GM12878 (cell line): Measurements from ENCODE around the gene ZNF397. TPM values are rescaled to one million over a fixed set of nuclear protein-coding genes. Genes with fewer than 3 reads are reported as not detected.

Experiments
- BCL11A ChIP-seq: IDR thresholded peaks from 2 replicates; pipeline ENCODE4 v1.6.1; 2011; ENCODE audit warnings: low read depth, low read length
- CBX3 ChIP-seq: fragments of 200-600 bp; sonication (generic); IDR thresholded peaks from 2 replicates; pipeline ENCODE4 v1.6.1; 2016; ENCODE audit warnings: low read depth, borderline replicate concordance
- CBX5 ChIP-seq: sonication (generic); IDR thresholded peaks from 2 replicates; pipeline ENCODE4 v1.6.1; 2016; ENCODE audit warnings: low read depth, moderate library complexity, mild to moderate bottlenecking, inconsistent platforms
- CHD1 ChIP-seq: IDR thresholded peaks from 2 replicates; pipeline ENCODE4 v1.6.1; 2012; ENCODE audit warnings: low read depth, low read length, improper control_type of control experiment
- FOXM1 ChIP-seq: IDR thresholded peaks from 2 replicates; pipeline ENCODE4 v1.6.1; 2012; ENCODE audit warnings: low read depth, mild to moderate bottlenecking, inconsistent platforms, low read length, moderate library complexity
- GATAD2B ChIP-seq: fragments of 450-650 bp; conservative IDR thresholded peaks from 2 replicates; pipeline ENCODE4 v1.6.1; 2017; ENCODE audit warnings: low read depth, mild to moderate bottlenecking, moderate library complexity
- HDAC6 ChIP-seq: fragments of 200-600 bp; sonication (generic); IDR thresholded peaks from one replicate; pipeline ENCODE4 v1.8.0; 2017; ENCODE audit warnings: antibody characterized with exemption; ENCODE audit not compliant: unreplicated experiment
- JUNB ChIP-seq: IDR thresholded peaks from 2 replicates; pipeline ENCODE4 v1.6.1; 2016; ENCODE audit warnings: antibody characterized with exemption, mild to moderate bottlenecking
- JUND ChIP-seq: IDR thresholded peaks from 2 replicates; pipeline ENCODE4 v1.6.1; 2012; ENCODE audit warnings: low read depth, mild to moderate bottlenecking, low read length, improper control_type of control experiment, moderate library complexity
- MXI1 ChIP-seq: fragments of 150-350 bp; IDR thresholded peaks from 2 replicates; pipeline ENCODE4 v1.6.1; 2011; ENCODE audit warnings: low read depth, mild to moderate bottlenecking, inconsistent platforms, low read length, improper control_type of control experiment
- MYC ChIP-seq: IDR thresholded peaks from 2 replicates; pipeline ENCODE4 v1.6.1; 2011; ENCODE audit warnings: mild to moderate bottlenecking, low read length, moderate library complexity, inconsistent platforms; ENCODE audit not compliant: insufficient read depth, insufficient replicate concordance, insufficient read length, severe bottlenecking
- NR2F1 ChIP-seq: fragments of 450-650 bp; conservative IDR thresholded peaks from 2 replicates; pipeline ENCODE4 v1.6.1; 2017; ENCODE audit warnings: mild to moderate bottlenecking
- PAX5 ChIP-seq: IDR thresholded peaks from 2 replicates; pipeline ENCODE4 v1.6.1; 2011; ENCODE audit warnings: low read depth, low read length, borderline replicate concordance
- RUNX3 ChIP-seq: IDR thresholded peaks from 2 replicates; pipeline ENCODE4 v1.6.1; 2012; ENCODE audit warnings: low read length, inconsistent platforms
- SIN3A ChIP-seq: IDR thresholded peaks from 2 replicates; pipeline ENCODE4 v1.6.1; 2012; ENCODE audit warnings: low read depth, low read length, improper control_type of control experiment
- SIX5 ChIP-seq: IDR thresholded peaks from 2 replicates; pipeline ENCODE4 v1.6.1; 2011; ENCODE audit warnings: mild to moderate bottlenecking, low read depth, low read length, moderate library complexity; ENCODE audit not compliant: severe bottlenecking
- SUPT20H ChIP-seq: IDR thresholded peaks from 2 replicates; pipeline ENCODE4 v1.6.1; 2011; ENCODE audit warnings: low read depth, mild to moderate bottlenecking, low read length, moderate library complexity, borderline replicate concordance; ENCODE audit not compliant: control insufficient read depth
- YY1 ChIP-seq: IDR thresholded peaks from 2 replicates; pipeline ENCODE4 v1.6.1; 2011; ENCODE audit warnings: low read depth, mild to moderate bottlenecking, low read length
- ZNF217 ChIP-seq: fragments of 450-650 bp; IDR thresholded peaks from 2 replicates; pipeline ENCODE4 v1.6.1; 2017; ENCODE audit warnings: antibody characterized with exemption, mild to moderate bottlenecking
- polyA plus RNA-seq, 11 experiments: library from polyadenylated mRNA; depleted of rRNA in 4 of 11; unstranded in 6 of 11; stranded (reverse) in 5 of 11; fragments of >200 nt; fragmentation: Nextera tagmentation in 4 of 11; fragmentation: Illumina TruSeq in 1 of 11; extraction: Ambion mirVana in 4 of 11; extraction: Trizol in 1 of 11; gene quantifications; 1 replicate in 1 of 11; 2 replicates in 10 of 11; pipeline versions ENCODE4 v1.2.1 to v1.2.3, GENCODE V29; 2011 to 2016; ENCODE audit warnings: inconsistent platforms in 2 of 11, missing spikeins in 2 of 11, low read depth in 1 of 11
- total RNA-seq, 4 experiments: library from RNA; depleted of rRNA in 3 of 4; stranded (reverse); fragments of >200 nt in 3 of 4; fragmentation: Illumina TruSeq in 1 of 4; extraction: Trizol in 1 of 4; gene quantifications; 2 replicates each; pipeline versions ENCODE4 v1.2.1 to v1.2.3, GENCODE V29; 2013 to 2021
- TF ChIP-seq, protein P1 (sequence below): fragments of 450-650 bp; conservative IDR thresholded peaks from 2 replicates; pipeline ENCODE4 v1.6.1; 2017; ENCODE audit warnings: mild to moderate bottlenecking, moderate library complexity
- TF ChIP-seq, protein P2 (sequence below): IDR thresholded peaks from 2 replicates; pipeline ENCODE4 v1.6.1; 2011; ENCODE audit warnings: low read depth, mild to moderate bottlenecking, low read length, moderate library complexity, borderline replicate concordance; ENCODE audit errors: extremely low read depth
- TF ChIP-seq, protein P3 (sequence below): fragments of 450-650 bp; formaldehyde crosslinking; IDR thresholded peaks from 2 replicates; pipeline ENCODE4 v1.4.0; 2022; ENCODE audit warnings: mild to moderate bottlenecking, moderate library complexity
- TF ChIP-seq, protein P4 (sequence below): IDR thresholded peaks from 2 replicates; pipeline ENCODE4 v1.6.1; 2011; ENCODE audit warnings: mild to moderate bottlenecking, low read depth, low read length, moderate library complexity; ENCODE audit not compliant: insufficient replicate concordance

Gene ZNF397
- total and polyA plus RNA-seq, 10 of the 15 experiments (the other 5 are each of a cell fraction or from before 2014, with no cell fraction given): 5.2 to 13.3 (median 10.8) TPM

DNA sequence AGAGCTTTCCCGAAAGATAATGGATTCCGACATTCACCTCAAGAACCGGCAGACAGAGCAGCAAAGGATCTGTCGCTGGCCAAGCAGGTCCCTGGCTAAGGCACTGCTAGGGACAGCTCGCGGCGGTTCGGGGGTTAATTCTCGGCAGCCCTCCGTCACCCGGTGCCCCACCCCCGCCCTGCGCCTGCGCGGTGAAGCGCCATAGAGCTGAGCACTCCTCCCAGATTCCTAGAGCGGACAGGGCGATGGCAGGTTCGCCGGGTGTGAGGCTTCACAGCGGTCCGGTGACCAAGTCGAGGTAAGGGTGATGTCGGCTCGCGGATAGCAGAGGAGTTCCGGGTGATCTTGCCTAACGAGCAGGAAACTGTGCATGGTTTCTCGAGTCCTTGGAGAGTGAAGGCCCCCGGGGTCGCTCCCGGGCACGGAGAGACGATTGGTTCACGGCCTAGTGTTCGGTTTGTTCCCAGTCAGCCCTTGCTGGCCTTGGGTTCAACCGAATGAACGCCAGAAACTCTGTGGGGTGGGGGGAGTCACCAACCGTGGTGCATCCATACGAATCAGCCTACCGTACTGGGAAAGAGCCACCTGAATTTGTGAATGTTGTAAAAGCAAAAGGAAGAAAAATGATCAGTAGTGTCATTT, 49.4 kb downstream of the ZNF397 start, which contains the start of gene ZSCAN30 (continued):
- TF ChIP-seq, protein P1, sequence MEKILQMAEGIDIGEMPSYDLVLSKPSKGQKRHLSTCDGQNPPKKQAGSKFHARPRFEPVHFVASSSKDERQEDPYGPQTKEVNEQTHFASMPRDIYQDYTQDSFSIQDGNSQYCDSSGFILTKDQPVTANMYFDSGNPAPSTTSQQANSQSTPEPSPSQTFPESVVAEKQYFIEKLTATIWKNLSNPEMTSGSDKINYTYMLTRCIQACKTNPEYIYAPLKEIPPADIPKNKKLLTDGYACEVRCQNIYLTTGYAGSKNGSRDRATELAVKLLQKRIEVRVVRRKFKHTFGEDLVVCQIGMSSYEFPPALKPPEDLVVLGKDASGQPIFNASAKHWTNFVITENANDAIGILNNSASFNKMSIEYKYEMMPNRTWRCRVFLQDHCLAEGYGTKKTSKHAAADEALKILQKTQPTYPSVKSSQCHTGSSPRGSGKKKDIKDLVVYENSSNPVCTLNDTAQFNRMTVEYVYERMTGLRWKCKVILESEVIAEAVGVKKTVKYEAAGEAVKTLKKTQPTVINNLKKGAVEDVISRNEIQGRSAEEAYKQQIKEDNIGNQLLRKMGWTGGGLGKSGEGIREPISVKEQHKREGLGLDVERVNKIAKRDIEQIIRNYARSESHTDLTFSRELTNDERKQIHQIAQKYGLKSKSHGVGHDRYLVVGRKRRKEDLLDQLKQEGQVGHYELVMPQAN: peak; percentile 62
- TF ChIP-seq SIN3A: peak; percentile 80
- TF ChIP-seq YY1: peak; percentile 91
- TF ChIP-seq MYC: no peak
- TF ChIP-seq, protein P2, sequence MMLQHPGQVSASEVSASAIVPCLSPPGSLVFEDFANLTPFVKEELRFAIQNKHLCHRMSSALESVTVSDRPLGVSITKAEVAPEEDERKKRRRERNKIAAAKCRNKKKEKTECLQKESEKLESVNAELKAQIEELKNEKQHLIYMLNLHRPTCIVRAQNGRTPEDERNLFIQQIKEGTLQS: no peak
- TF ChIP-seq ZNF217: no peak
- TF ChIP-seq JUND: no peak
- TF ChIP-seq RUNX3: peak; percentile 63
- TF ChIP-seq, protein P3, sequence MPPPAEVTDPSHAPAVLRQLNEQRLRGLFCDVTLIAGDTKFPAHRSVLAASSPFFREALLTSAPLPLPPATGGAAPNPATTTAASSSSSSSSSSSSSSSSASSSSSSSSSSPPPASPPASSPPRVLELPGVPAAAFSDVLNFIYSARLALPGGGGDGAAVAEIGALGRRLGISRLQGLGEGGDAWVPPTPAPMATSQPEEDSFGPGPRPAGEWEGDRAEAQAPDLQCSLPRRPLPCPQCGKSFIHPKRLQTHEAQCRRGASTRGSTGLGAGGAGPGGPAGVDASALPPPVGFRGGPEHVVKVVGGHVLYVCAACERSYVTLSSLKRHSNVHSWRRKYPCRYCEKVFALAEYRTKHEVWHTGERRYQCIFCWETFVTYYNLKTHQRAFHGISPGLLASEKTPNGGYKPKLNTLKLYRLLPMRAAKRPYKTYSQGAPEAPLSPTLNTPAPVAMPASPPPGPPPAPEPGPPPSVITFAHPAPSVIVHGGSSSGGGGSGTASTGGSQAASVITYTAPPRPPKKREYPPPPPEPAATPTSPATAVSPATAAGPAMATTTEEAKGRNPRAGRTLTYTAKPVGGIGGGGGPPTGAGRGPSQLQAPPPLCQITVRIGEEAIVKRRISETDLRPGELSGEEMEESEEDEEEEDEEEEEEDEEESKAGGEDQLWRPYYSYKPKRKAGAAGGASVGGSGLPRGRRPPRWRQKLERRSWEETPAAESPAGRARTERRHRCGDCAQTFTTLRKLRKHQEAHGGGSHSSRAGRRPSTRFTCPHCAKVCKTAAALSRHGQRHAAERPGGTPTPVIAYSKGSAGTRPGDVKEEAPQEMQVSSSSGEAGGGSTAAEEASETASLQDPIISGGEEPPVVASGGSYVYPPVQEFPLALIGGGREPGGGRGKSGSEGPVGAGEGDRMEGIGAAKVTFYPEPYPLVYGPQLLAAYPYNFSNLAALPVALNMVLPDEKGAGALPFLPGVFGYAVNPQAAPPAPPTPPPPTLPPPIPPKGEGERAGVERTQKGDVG (CRISPR knock-in tag): no peak
- TF ChIP-seq SUPT20H: no peak
- TF ChIP-seq JUNB: no peak; the same call in 1 of the 2 replicates
- peak; percentile 74; the same call in 1 of the 2 replicates for TF ChIP-seq CBX5
- no peak for TF ChIP-seq CBX3
- peak; percentile 36; the same call in 1 of the 2 replicates for TF ChIP-seq PAX5
- 0 out of 2 replicates have a peak, but pooled peaks have one; percentile 39 for TF ChIP-seq BCL11A
- peak; percentile 23 for TF ChIP-seq SIX5
- peak; percentile 70; the same call in 1 of the 2 replicates for TF ChIP-seq NR2F1
- TF ChIP-seq CHD1: no peak
- TF ChIP-seq GATAD2B: peak; percentile 69; the same call in 1 of the 2 replicates
- TF ChIP-seq HDAC6: no peak
- no peak for TF ChIP-seq FOXM1
- TF ChIP-seq, protein P4, sequence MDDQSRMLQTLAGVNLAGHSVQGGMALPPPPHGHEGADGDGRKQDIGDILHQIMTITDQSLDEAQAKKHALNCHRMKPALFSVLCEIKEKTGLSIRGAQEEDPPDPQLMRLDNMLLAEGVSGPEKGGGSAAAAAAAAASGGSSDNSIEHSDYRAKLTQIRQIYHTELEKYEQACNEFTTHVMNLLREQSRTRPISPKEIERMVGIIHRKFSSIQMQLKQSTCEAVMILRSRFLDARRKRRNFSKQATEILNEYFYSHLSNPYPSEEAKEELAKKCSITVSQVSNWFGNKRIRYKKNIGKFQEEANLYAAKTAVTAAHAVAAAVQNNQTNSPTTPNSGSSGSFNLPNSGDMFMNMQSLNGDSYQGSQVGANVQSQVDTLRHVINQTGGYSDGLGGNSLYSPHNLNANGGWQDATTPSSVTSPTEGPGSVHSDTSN: peak; percentile 12
- TF ChIP-seq MXI1: peak; percentile 62; the same call in 1 of the 2 replicates
